Cardiac septum (tissue), 1 donor: ENCODE results near the gene STEAP3. TPM values are rescaled to one million over a fixed set of nuclear protein-coding genes. Genes with fewer than 3 reads are reported as not detected.

Experiments
- DNase-seq: peaks from one replicate; pipeline ENCODE4 v3.0.0-alpha.2; 2020; ENCODE audit warnings: low spot score
- intact Hi-C: fragments of 100-400 bp; cut with DNase I; formaldehyde crosslinking; loops from one replicate; pipeline ENCODE4 v1.14.0; 2022
- total RNA-seq: library from RNA; stranded (reverse); fragmentation: NEBNext Ultra II Directional; extraction: Animal tissue kit (Norgen Biotek cat#: 25700); gene quantifications from one replicate; pipeline ENCODE4 v1.2.1, GENCODE V29; 2021
- donor health status: DM: no; HTN: no; CAD: no.

Gene STEAP3
- total RNA-seq, 1 donor from 2014 or later: 10.7 TPM

- intact Hi-C loops: no loop called here
- no peak for DNase-seq
Observed at GRCh38 chr2:119241205-119241532, 17.5 kb downstream of the STEAP3 start.

- intact Hi-C loops: no loop called here
- no peak for DNase-seq
Observed at GRCh38 chr2:119242276-119243119, 18.9 kb downstream of the STEAP3 start.

GRCh38 chr2:119243621-119244020 lies 20.0 kb downstream of the STEAP3 start:
- no peak for DNase-seq
- intact Hi-C loops: no loop called here

- intact Hi-C loops: no loop called here
- DNase-seq: no peak
Observed at GRCh38 chr2:119245076-119245840, 21.6 kb downstream of the STEAP3 start.

- DNase-seq: no peak
- intact Hi-C loops: no loop called here
Observed at GRCh38 chr2:119245841-119246230, 22.2 kb downstream of the STEAP3 start.

GRCh38 chr2:119246884-119247843 lies 23.5 kb downstream of the STEAP3 start:
- intact Hi-C loops: no loop called here
- peak; percentile 74 for DNase-seq

GRCh38 chr2:119247844-119248271 lies 24.2 kb downstream of the STEAP3 start:
- no peak for DNase-seq
- intact Hi-C loops: no loop called here

- intact Hi-C loops: no loop called here
- no peak for DNase-seq
Observed at GRCh38 chr2:119248311-119248710, 24.7 kb downstream of the STEAP3 start.

- intact Hi-C loops: no loop called here
- no peak for DNase-seq
Observed at GRCh38 chr2:119248751-119249150, 25.1 kb downstream of the STEAP3 start.

GRCh38 chr2:119249311-119249710 lies 25.7 kb downstream of the STEAP3 start:
- no peak for DNase-seq
- intact Hi-C loops: no loop called here

- intact Hi-C loops: no loop called here
- DNase-seq: no peak
Observed at GRCh38 chr2:119249855-119250717, 26.5 kb downstream of the STEAP3 start.

- intact Hi-C loops: no loop called here
- DNase-seq: no peak
Observed at GRCh38 chr2:119250718-119251290, 27.2 kb downstream of the STEAP3 start.

GRCh38 chr2:119251652-119252051 lies 28.0 kb downstream of the STEAP3 start:
- DNase-seq: peak; percentile 7
- intact Hi-C loops: no loop called here

- intact Hi-C loops: no loop called here
- DNase-seq: peak; percentile 59
Observed at GRCh38 chr2:119252186-119253113, 28.8 kb downstream of the STEAP3 start.

GRCh38 chr2:119253114-119253702 lies 29.6 kb downstream of the STEAP3 start:
- intact Hi-C loops: no loop called here
- DNase-seq: no peak

- intact Hi-C loops: no loop called here
- no peak for DNase-seq
Observed at GRCh38 chr2:119253760-119254600, 30.3 kb downstream of the STEAP3 start.
